Mesenchymal stem cell (in vitro differentiated cells and primary cell): ENCODE measurements around the gene SFN.
"Not testable (repeated sequence)": the region's sequence is repeated elsewhere in the genome, so short reads cannot be mapped to it uniquely, and the experiment has no call there.

Experiments used
- DNase-seq: peaks from one replicate; pipeline ENCODE4 v3.0.0-alpha.2; 2013
- H2AFZ ChIP-seq: one replicate; pipeline ENCODE4 v1.6.1; 2013; ENCODE audit warnings: low read depth, mild to moderate bottlenecking, control low read depth, inconsistent platforms, low read length, moderate library complexity
- H2AK5ac ChIP-seq: 2 replicates; pipeline ENCODE4 v1.6.1; 2013; ENCODE audit warnings: low read length, moderate library complexity, mild to moderate bottlenecking, inconsistent platforms; ENCODE audit not compliant: severe bottlenecking
- H2BK120ac ChIP-seq: one replicate; pipeline ENCODE4 v1.6.1; 2013; ENCODE audit warnings: low read depth, mild to moderate bottlenecking, inconsistent platforms, low read length, moderate library complexity
- H2BK12ac ChIP-seq, 2 experiments: one replicate each; pipeline ENCODE4 v1.6.1; 2013; ENCODE audit warnings: inconsistent platforms in 2 of 2, low read length in 2 of 2, mild to moderate bottlenecking in 2 of 2, moderate library complexity in 2 of 2, control low read depth in 1 of 2
- H2BK15ac ChIP-seq: one replicate; pipeline ENCODE4 v1.6.1; 2013; ENCODE audit warnings: mild to moderate bottlenecking, low read depth, inconsistent platforms; ENCODE audit not compliant: poor library complexity, severe bottlenecking
- H2BK5ac ChIP-seq: 2 replicates; pipeline ENCODE4 v1.6.1; 2013; ENCODE audit warnings: low read depth, mild to moderate bottlenecking, low read length, control low read depth, inconsistent platforms; ENCODE audit not compliant: poor library complexity, severe bottlenecking
- H3K14ac ChIP-seq, 2 experiments: one replicate each; pipeline ENCODE4 v1.6.1; 2013; ENCODE audit warnings: inconsistent platforms in 2 of 2, low read length in 2 of 2, control low read depth in 1 of 2, mild to moderate bottlenecking in 1 of 2, moderate library complexity in 1 of 2
- H3K18ac ChIP-seq, 2 experiments: one replicate each; pipeline ENCODE4 v1.6.1; 2013; ENCODE audit warnings: inconsistent platforms in 2 of 2, low read length in 2 of 2, control low read depth in 1 of 2, low read depth in 1 of 2, mild to moderate bottlenecking in 1 of 2
- H3K23ac ChIP-seq, 2 experiments: one replicate each; pipeline ENCODE4 v1.6.1; 2013; ENCODE audit warnings: inconsistent platforms in 2 of 2, low read length in 2 of 2, mild to moderate bottlenecking in 2 of 2, moderate library complexity in 2 of 2, control low read depth in 1 of 2
- H3K27ac ChIP-seq: 2 replicates; pipeline ENCODE4 v1.5.1; 2013; ENCODE audit warnings: mild to moderate bottlenecking, moderate library complexity, low read length, control low read depth, inconsistent platforms; ENCODE audit not compliant: poor library complexity, severe bottlenecking
- H3K27me3 ChIP-seq, 2 experiments: 2 replicates each; pipeline versions ENCODE4 v1.6.1 to v1.7.0; 2013; ENCODE audit warnings: low read length in 2 of 2, mild to moderate bottlenecking in 2 of 2, moderate library complexity in 2 of 2, control low read depth in 1 of 2, inconsistent platforms in 1 of 2; ENCODE audit not compliant: control insufficient read depth in 1 of 2, insufficient read depth in 1 of 2
- H3K36me3 ChIP-seq, 2 experiments: 2 replicates each; pipeline versions ENCODE4 v1.6.1 to v1.7.0; 2013; ENCODE audit warnings: low read length in 2 of 2, control low read depth in 1 of 2, inconsistent platforms in 1 of 2, low read depth in 1 of 2, mild to moderate bottlenecking in 1 of 2; ENCODE audit not compliant: insufficient read depth in 2 of 2, control insufficient read depth in 1 of 2
- H3K4ac ChIP-seq, 2 experiments: one replicate each; pipeline ENCODE4 v1.6.1; 2013; ENCODE audit warnings: inconsistent platforms in 2 of 2, low read length in 2 of 2, mild to moderate bottlenecking in 2 of 2, moderate library complexity in 2 of 2, control low read depth in 1 of 2, low read depth in 1 of 2
- H3K4me1 ChIP-seq: 2 replicates; pipeline ENCODE4 v1.6.1; 2013; ENCODE audit warnings: low read depth, low read length, control low read depth; ENCODE audit not compliant: control insufficient read depth, insufficient read depth
- H3K4me2 ChIP-seq: 2 replicates; pipeline ENCODE4 v1.6.1; 2013; ENCODE audit warnings: low read length, mild to moderate bottlenecking, inconsistent platforms; ENCODE audit not compliant: poor library complexity, severe bottlenecking
- H3K4me3 ChIP-seq, 2 experiments: 2 replicates each; pipeline versions ENCODE4 v1.5.1 to v1.7.0; 2013; ENCODE audit warnings: low read length in 2 of 2, mild to moderate bottlenecking in 2 of 2, control low read depth in 1 of 2, low read depth in 1 of 2; ENCODE audit not compliant: insufficient read depth in 1 of 2
- H3K79me1 ChIP-seq: replicated peaks from 2 replicates; pipeline ENCODE4 v1.6.1; 2013; ENCODE audit warnings: mild to moderate bottlenecking, control low read depth, low read length, inconsistent platforms; ENCODE audit not compliant: poor library complexity, severe bottlenecking
- H3K9ac ChIP-seq: 2 replicates; pipeline ENCODE4 v1.7.0; 2013; ENCODE audit warnings: mild to moderate bottlenecking, low read length, moderate library complexity
- H3K9me3 ChIP-seq: 2 replicates; pipeline ENCODE4 v1.7.0; 2013; ENCODE audit warnings: mild to moderate bottlenecking, low read length; ENCODE audit not compliant: control insufficient read depth
- H4K8ac ChIP-seq: one replicate; pipeline ENCODE4 v1.6.1; 2013; ENCODE audit warnings: inconsistent platforms, mild to moderate bottlenecking, low read length, moderate library complexity
- H4K91ac ChIP-seq: one replicate; pipeline ENCODE4 v1.6.1; 2013; ENCODE audit warnings: mild to moderate bottlenecking, low read length, inconsistent platforms
- WGBS: methylation state at CpG from one replicate; pipeline ENCODE4 v1.1.7; 2013; ENCODE audit warnings: mixed read lengths; 5-methylcytosine and 5-hydroxymethylcytosine counted together

SFN gene

DNA sequence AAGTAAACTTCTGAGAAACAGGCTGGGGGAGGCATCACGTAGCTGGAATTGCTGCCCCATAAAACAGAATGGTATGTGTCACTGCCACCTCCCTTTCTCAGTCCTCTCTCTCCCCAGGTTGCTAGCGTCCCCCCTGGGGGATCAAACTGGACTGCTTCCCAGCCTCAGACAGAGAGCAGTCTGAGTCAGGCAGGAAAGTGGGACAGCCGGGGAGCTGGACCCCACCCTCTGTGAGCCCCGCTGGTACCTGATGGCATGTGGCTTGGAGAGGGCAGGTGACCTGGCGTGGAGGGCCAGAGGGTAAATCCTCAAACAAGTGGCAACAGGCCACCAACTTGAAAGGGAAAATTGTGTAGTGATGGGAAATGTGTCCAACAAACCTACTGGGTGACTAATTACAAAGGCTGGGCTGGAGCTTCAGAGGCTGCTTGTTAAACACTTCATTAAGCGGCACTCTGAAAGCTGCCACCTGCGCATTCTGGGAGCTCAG is 1.0 kb upstream of the SFN start:
- Histone ChIP-seq H3K14ac (no peak overlapping the region), H2BK5ac (no peak overlapping the region), H3K36me3 (peaks cover 0 to 18% of the 10 kb centered on the region in 2 experiments), H3K27ac (peak overlapping the region; percentile 8), H3K18ac (no peak overlapping the region), H3K4me2 (no peak overlapping the region), H2AFZ (no peak overlapping the region), H4K91ac (no peak overlapping the region), H3K79me1 (no peaks in the 10 kb centered on the region), H3K4me1 (peaks cover 29% of the 10 kb centered on the region), H3K9ac (no peak overlapping the region), H4K8ac (no peak overlapping the region), H2BK12ac (no peak overlapping the region), H3K4ac (no peak overlapping the region), H3K23ac (no peak overlapping the region), H3K9me3 (no peaks in the 10 kb centered on the region), H3K27me3 (no peaks in the 10 kb centered on the region), H2BK120ac (no peak overlapping the region), H2BK15ac (no peak overlapping the region), H2AK5ac (peak overlapping the region; percentile 49), H3K4me3 (no peak overlapping the region)
- WGBS = 94% methylated on average over 7 of the region's 7 CpGs
- DNase-seq = no peak

DNA sequence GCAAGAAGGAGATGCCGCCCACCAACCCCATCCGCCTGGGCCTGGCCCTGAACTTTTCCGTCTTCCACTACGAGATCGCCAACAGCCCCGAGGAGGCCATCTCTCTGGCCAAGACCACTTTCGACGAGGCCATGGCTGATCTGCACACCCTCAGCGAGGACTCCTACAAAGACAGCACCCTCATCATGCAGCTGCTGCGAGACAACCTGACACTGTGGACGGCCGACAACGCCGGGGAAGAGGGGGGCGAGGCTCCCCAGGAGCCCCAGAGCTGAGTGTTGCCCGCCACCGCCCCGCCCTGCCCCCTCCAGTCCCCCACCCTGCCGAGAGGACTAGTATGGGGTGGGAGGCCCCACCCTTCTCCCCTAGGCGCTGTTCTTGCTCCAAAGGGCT is 732 bp downstream of the SFN start:
- Histone ChIP-seq H2AFZ (no peak overlapping the region), H4K91ac (no peak overlapping the region), H2BK12ac (no peak overlapping the region), H2BK120ac (no peak overlapping the region), H2BK5ac (no peak overlapping the region), H2BK15ac (peak overlapping the region; percentile 49), H3K9ac (no peak overlapping the region), H3K27ac (no peak overlapping the region), H2AK5ac (peak overlapping the region; percentile 27), H3K4me2 (no peak overlapping the region), H3K4ac (no peak overlapping the region), H3K36me3 (peaks cover 0 to 7% of the 10 kb centered on the region in 2 experiments), H3K23ac (no peak overlapping the region), H3K14ac (no peak overlapping the region), H3K9me3 (no peaks in the 10 kb centered on the region), H3K4me1 (peaks cover 29% of the 10 kb centered on the region), H3K4me3 (peak overlapping the region in 1 of 2 experiments; percentile 31), H3K79me1 (no peaks in the 10 kb centered on the region), H3K18ac (no peak overlapping the region), H3K27me3 (no peaks in the 10 kb centered on the region), H4K8ac (peak overlapping the region; percentile 19)
- no peak for DNase-seq
- 96% methylated on average over 17 of the region's 20 CpGs for WGBS

DNA sequence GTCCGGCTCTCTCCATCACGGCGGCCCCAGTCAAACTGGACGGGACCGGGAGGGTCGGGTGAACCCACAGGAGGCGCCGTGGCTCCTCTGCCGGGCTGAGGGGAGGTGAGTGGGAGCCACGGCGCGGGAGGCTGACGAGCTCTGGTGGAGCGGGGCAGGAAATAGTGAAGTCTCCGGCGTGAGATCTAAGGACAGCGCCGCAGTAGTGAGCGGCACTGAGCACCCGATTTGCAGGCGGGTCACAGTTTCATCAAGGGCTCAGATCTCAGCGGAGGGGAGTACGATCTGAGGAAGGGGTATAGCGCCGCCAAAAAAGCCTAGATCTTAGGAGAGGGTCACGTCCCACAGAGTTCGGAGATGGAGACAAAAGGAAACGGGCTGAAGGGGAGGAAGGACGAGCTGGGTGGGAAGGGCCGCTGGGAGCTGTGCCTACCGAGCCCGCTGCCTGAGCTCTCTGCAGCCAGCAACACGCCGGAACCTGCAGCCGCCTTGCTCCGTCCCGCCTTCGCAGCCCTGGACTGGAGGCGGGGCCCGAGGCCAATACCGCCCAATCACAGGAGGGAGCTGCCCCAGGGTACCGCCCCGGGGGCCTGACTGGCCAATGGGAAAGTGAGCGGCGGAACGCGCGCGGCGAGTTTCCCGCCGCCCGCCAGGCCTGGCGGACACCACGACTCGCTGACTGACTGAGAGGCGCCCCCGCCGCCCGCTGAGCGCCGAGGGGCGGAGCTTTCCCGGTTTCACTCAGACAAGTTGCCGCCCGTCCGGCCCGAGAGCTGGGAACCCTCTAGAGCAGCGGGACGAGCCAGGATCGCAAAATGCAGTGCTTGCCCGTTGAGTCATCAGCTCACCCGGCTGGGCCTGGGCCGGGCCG is 1.9 kb downstream of the SFN start:
- no peak overlapping the region for H2AK5ac ChIP-seq
- H3K18ac ChIP-seq = peak overlapping the region; percentile 84 to 95
- peak overlapping the region in 1 of 2 experiments; percentile 76 for H3K14ac ChIP-seq
- peak overlapping the region; percentile 64 to 79 for H2BK12ac ChIP-seq
- peak overlapping the region; percentile 98 for H3K4me2 ChIP-seq
- peak overlapping the region; percentile 77 for H2AFZ ChIP-seq
- WGBS = under 1% methylated on average over 75 of the region's 75 CpGs
- peak overlapping the region; percentile 86 for H4K91ac ChIP-seq
- H3K4me1 ChIP-seq = peaks cover 24% of the 10 kb centered on the region
- peaks cover 0 to 7% of the 10 kb centered on the region in 2 experiments for H3K36me3 ChIP-seq
- H3K4ac ChIP-seq = peak overlapping the region; percentile 66 to 67
- H3K9me3 ChIP-seq = no peaks in the 10 kb centered on the region
- no peaks in the 10 kb centered on the region for H3K27me3 ChIP-seq
- H3K79me1 ChIP-seq = no peaks in the 10 kb centered on the region
- peak overlapping the region; percentile 64 for H2BK15ac ChIP-seq
- H2BK5ac ChIP-seq = peak overlapping the region; percentile 74
- peak overlapping the region; percentile 97 for H4K8ac ChIP-seq
- DNase-seq = peak; percentile 98
- peak overlapping the region; percentile 47 to 57 for H3K23ac ChIP-seq
- peak overlapping the region; percentile 95 for H3K9ac ChIP-seq
- peak overlapping the region; percentile 96 for H3K27ac ChIP-seq
- peak overlapping the region; percentile 57 to 89 for H3K4me3 ChIP-seq
- no peak overlapping the region for H2BK120ac ChIP-seq

DNA sequence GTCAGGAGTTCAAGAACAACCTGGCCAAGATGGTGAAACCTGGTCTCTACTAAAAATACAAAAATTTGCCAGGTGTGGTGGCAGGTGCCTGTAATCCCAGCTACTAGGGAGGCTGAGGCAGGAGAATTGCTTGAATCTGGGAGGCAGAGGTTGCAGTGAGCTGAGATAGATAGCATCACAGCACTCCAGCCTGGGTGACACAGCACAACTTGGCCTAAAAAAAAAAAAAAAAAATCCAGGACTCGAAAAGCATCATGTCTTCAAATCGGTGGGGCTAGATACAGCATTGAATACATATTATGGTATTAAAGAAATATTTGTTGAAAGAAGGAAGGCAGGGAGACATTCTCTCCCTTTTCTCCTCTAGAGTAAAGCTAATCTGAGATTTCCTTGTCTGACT is 10.1 kb downstream of the SFN start:
- WGBS = 100% methylated on average over 2 of the region's 2 CpGs
- not testable (repeated sequence) for H3K4me1 ChIP-seq, H3K27ac ChIP-seq, H2BK120ac ChIP-seq, DNase-seq, H3K4me2 ChIP-seq, H3K9me3 ChIP-seq, H2AFZ ChIP-seq, H3K27me3 ChIP-seq, H3K9ac ChIP-seq, H2BK15ac ChIP-seq, H3K18ac ChIP-seq, H3K14ac ChIP-seq, H2BK5ac ChIP-seq, H4K91ac ChIP-seq, H3K23ac ChIP-seq, H3K4ac ChIP-seq, H2BK12ac ChIP-seq, H3K4me3 ChIP-seq, H2AK5ac ChIP-seq, H4K8ac ChIP-seq
- peaks cover 11% of the 10 kb centered on the region for H3K79me1 ChIP-seq
- H3K36me3 ChIP-seq = peaks cover 8 to 25% of the 10 kb centered on the region in 2 experiments
